H9 (cell line): ENCODE results near the gene GALR3. TPM values are rescaled to one million over a fixed set of nuclear protein-coding genes. Genes with fewer than 3 reads are reported as not detected.

Experiments used
- DNase-seq: peaks from one replicate; pipeline ENCODE4 v3.0.0-alpha.2; 2017
- H2AFZ ChIP-seq: one replicate; pipeline ENCODE4 v1.6.1; 2013; ENCODE audit warnings: mild to moderate bottlenecking, low read length, control low read depth, moderate library complexity
- H2AK5ac ChIP-seq: 2 replicates; pipeline ENCODE4 v1.6.1; 2013; ENCODE audit warnings: low read length, control low read depth, mixed read lengths; ENCODE audit not compliant: insufficient read length
- H2BK120ac ChIP-seq: one replicate; pipeline ENCODE4 v1.6.1; 2013; ENCODE audit warnings: low read depth, mild to moderate bottlenecking, low read length, control low read depth, inconsistent platforms; ENCODE audit not compliant: poor library complexity, severe bottlenecking
- H2BK12ac ChIP-seq: 2 replicates; pipeline ENCODE4 v1.6.1; 2013; ENCODE audit warnings: low read length, control low read depth, mixed read lengths, low read depth; ENCODE audit not compliant: insufficient read length
- H2BK15ac ChIP-seq: 2 replicates; pipeline ENCODE4 v1.6.1; 2013; ENCODE audit warnings: low read depth, low read length, control low read depth
- H2BK20ac ChIP-seq: one replicate; pipeline ENCODE4 v1.6.1; 2013; ENCODE audit warnings: low read depth, mild to moderate bottlenecking, low read length, control low read depth, inconsistent platforms; ENCODE audit not compliant: poor library complexity, severe bottlenecking
- H2BK5ac ChIP-seq: 2 replicates; pipeline ENCODE4 v1.6.1; 2013; ENCODE audit warnings: low read length, control low read depth, mixed read lengths; ENCODE audit not compliant: insufficient read length
- H3K14ac ChIP-seq: 2 replicates; pipeline ENCODE4 v1.6.1; 2013; ENCODE audit warnings: low read length, control low read depth; ENCODE audit not compliant: insufficient read depth
- H3K18ac ChIP-seq: 2 replicates; pipeline ENCODE4 v1.6.1; 2013; ENCODE audit warnings: low read depth, mild to moderate bottlenecking, mixed read lengths, low read length, control low read depth; ENCODE audit not compliant: insufficient read length
- H3K23ac ChIP-seq: 2 replicates; pipeline ENCODE4 v1.6.1; 2013; ENCODE audit warnings: low read length, control low read depth, mixed read lengths, low read depth; ENCODE audit not compliant: insufficient read length
- H3K23me2 ChIP-seq: 2 replicates; pipeline ENCODE4 v1.6.1; 2013; ENCODE audit warnings: low read depth, mild to moderate bottlenecking, mixed read lengths, low read length, control low read depth; ENCODE audit not compliant: insufficient read length, poor library complexity, severe bottlenecking
- H3K27ac ChIP-seq: 2 replicates; pipeline ENCODE4 v1.5.1; 2013; ENCODE audit warnings: low read length, control low read depth, mixed read lengths, low read depth; ENCODE audit not compliant: insufficient read length
- H3K27me3 ChIP-seq: 2 replicates; pipeline ENCODE4 v1.6.1; 2013; ENCODE audit warnings: low read length, control low read depth, inconsistent platforms; ENCODE audit not compliant: insufficient read depth
- H3K4ac ChIP-seq: 2 replicates; pipeline ENCODE4 v1.6.1; 2013; ENCODE audit warnings: low read depth, mild to moderate bottlenecking, control low read depth, inconsistent platforms, low read length, moderate library complexity
- H3K4me1 ChIP-seq: 2 replicates; pipeline ENCODE4 v1.6.1; 2013; ENCODE audit warnings: low read length, control low read depth, inconsistent platforms; ENCODE audit not compliant: insufficient read depth
- H3K4me2 ChIP-seq: 2 replicates; pipeline ENCODE4 v1.6.1; 2013; ENCODE audit warnings: low read length, control low read depth, mixed read lengths; ENCODE audit not compliant: insufficient read length, insufficient read depth
- H3K56ac ChIP-seq: 2 replicates; pipeline ENCODE4 v1.6.1; 2013; ENCODE audit warnings: low read depth, mild to moderate bottlenecking, mixed read lengths, low read length, control low read depth; ENCODE audit not compliant: insufficient read length
- H3K79me1 ChIP-seq: 2 replicates; pipeline ENCODE4 v1.6.1; 2013; ENCODE audit warnings: low read depth, mild to moderate bottlenecking, moderate library complexity, low read length, control low read depth, inconsistent platforms; ENCODE audit not compliant: insufficient read depth, poor library complexity, severe bottlenecking
- H3K79me2 ChIP-seq: 2 replicates; pipeline ENCODE4 v1.6.1; 2013; ENCODE audit warnings: low read length, control low read depth, inconsistent platforms; ENCODE audit not compliant: insufficient read depth
- H3K9ac ChIP-seq: 2 replicates; pipeline ENCODE4 v1.6.1; 2013; ENCODE audit warnings: low read length, control low read depth, mixed read lengths; ENCODE audit not compliant: insufficient read length; ENCODE audit errors: extremely low read depth
- H3K9me3 ChIP-seq: one replicate; pipeline ENCODE4 v1.6.1; 2013; ENCODE audit warnings: low read depth, low read length, inconsistent platforms; ENCODE audit not compliant: control insufficient read depth
- H3T11ph ChIP-seq: one replicate; pipeline ENCODE4 v1.6.1; 2013; ENCODE audit warnings: mild to moderate bottlenecking, low read length, control low read depth, inconsistent platforms
- H4K20me1 ChIP-seq: one replicate; pipeline ENCODE4 v1.6.1; 2013; ENCODE audit not compliant: control insufficient read depth, insufficient read length, insufficient read depth
- H4K5ac ChIP-seq: 2 replicates; pipeline ENCODE4 v1.6.1; 2013; ENCODE audit warnings: low read depth, mild to moderate bottlenecking, mixed read lengths, low read length, control low read depth; ENCODE audit not compliant: insufficient read length
- H4K8ac ChIP-seq: replicated peaks from 2 replicates; pipeline ENCODE4 v1.6.1; 2013; ENCODE audit warnings: low read length, control low read depth, mixed read lengths, low read depth; ENCODE audit not compliant: insufficient read length
- H4K91ac ChIP-seq: 2 replicates; pipeline ENCODE4 v1.6.1; 2013; ENCODE audit warnings: low read depth, mild to moderate bottlenecking, moderate library complexity, mixed read lengths, low read length, control low read depth; ENCODE audit not compliant: insufficient read length
- H3K27ac Mint-ChIP-seq, 3 experiments: 2 replicates in 2 of 3; 3 replicates in 1 of 3; pipeline ENCODE4 v1.8.0; 2020 to 2021; ENCODE audit warnings: mixed read lengths in 3 of 3, mild to moderate bottlenecking in 1 of 3, moderate library complexity in 1 of 3
- H3K27me3 Mint-ChIP-seq: 2 replicates; pipeline ENCODE4 v1.8.0; 2021; ENCODE audit warnings: low read depth, mild to moderate bottlenecking, moderate library complexity, mixed read lengths
- H3K36me3 Mint-ChIP-seq, 3 experiments: 2 replicates in 2 of 3; 3 replicates in 1 of 3; pipeline ENCODE4 v1.8.0; 2020 to 2021; ENCODE audit warnings: low read depth in 3 of 3, mixed read lengths in 3 of 3; ENCODE audit not compliant: insufficient read depth in 1 of 3
- H3K4me1 Mint-ChIP-seq, 2 experiments: 2 replicates each; pipeline ENCODE4 v1.8.0; 2020; ENCODE audit warnings: mixed read lengths in 2 of 2
- H3K4me3 Mint-ChIP-seq, 2 experiments: 2 replicates in 1 of 2; 3 replicates in 1 of 2; pipeline ENCODE4 v1.8.0; 2020 to 2021; ENCODE audit warnings: mild to moderate bottlenecking in 2 of 2, mixed read lengths in 2 of 2, moderate library complexity in 1 of 2
- H3K9me3 Mint-ChIP-seq, 2 experiments: 2 replicates in 1 of 2; 3 replicates in 1 of 2; pipeline ENCODE4 v1.8.0; 2020; ENCODE audit warnings: mild to moderate bottlenecking in 2 of 2, mixed read lengths in 2 of 2, moderate library complexity in 1 of 2
- CTCF ChIP-seq: fragments of 200-600 bp; sonication (generic); conservative IDR thresholded peaks from 3 replicates; pipeline ENCODE4 v1.8.0; 2021; ENCODE audit warnings: antibody characterized with exemption, mild to moderate bottlenecking
- WGBS: extraction: QIAGEN DNeasy Blood & Tissue Kit; methylation state at CpG from one replicate; pipeline ENCODE4 v1.1.7; 2013; ENCODE audit warnings: missing lambda C conversion rate, low lambda C conversion rate, mixed read lengths; ENCODE audit not compliant: insufficient read length; ENCODE audit errors: extremely low coverage; 5-methylcytosine and 5-hydroxymethylcytosine counted together
- total RNA-seq: library from RNA; stranded (reverse); gene quantifications from 2 replicates; pipeline ENCODE4 v1.2.1, GENCODE V29; 2021

The GALR3 gene
- total RNA-seq, 1 experiment from 2014 or later: 0.59 TPM

GRCh38 chr22:37830093-37830842, 7.1 kb downstream of the GALR3 start:
- Histone ChIP-seq H4K5ac (no peak overlapping the region), H3K4me2 (no peak overlapping the region)

More at GRCh38 chr22:37830093-37830842, 7.1 kb downstream of the GALR3 start:
- Histone ChIP-seq H4K20me1 (no peaks in the 10 kb centered on the region), H3K79me1 (no peaks in the 10 kb centered on the region), H2BK5ac (no peak overlapping the region), H3K79me2 (no peaks in the 10 kb centered on the region), H3K4ac (no peak overlapping the region), H3K9ac (no peak overlapping the region), H2BK120ac (no peak overlapping the region), H4K91ac (no peak overlapping the region), H2BK12ac (no peak overlapping the region), H3K9me3 (no peaks in the 10 kb centered on the region), H3K23ac (no peak overlapping the region), H3K27me3 (no peaks in the 10 kb centered on the region; the same call in 1 of the 2 replicates), H3K56ac (no peak overlapping the region), H3K18ac (no peak overlapping the region), H3K14ac (no peak overlapping the region), H3K4me1 (no peaks in the 10 kb centered on the region), H4K8ac (no peak overlapping the region), H2AK5ac (no peak overlapping the region), H3T11ph (no peak overlapping the region), H3K23me2 (no peaks in the 10 kb centered on the region), H2BK15ac (no peak overlapping the region), H3K27ac (no peak overlapping the region), H2BK20ac (no peak overlapping the region), H2AFZ (no peak overlapping the region)
- H3K4me3 Mint-ChIP-seq: no peak overlapping the region
- H3K36me3 Mint-ChIP-seq: peaks cover 6 to 33% (median 28%) of the 10 kb centered on the region in 3 experiments; a peak in 5 of 7 replicates
- no CpG with 5 or more reads among the region's 14 CpGs for WGBS
- no peaks in the 10 kb centered on the region for H3K9me3 Mint-ChIP-seq
- H3K27me3 Mint-ChIP-seq: peaks cover 10% of the 10 kb centered on the region
- no peaks in the 10 kb centered on the region for H3K4me1 Mint-ChIP-seq
- H3K27ac Mint-ChIP-seq: no peak overlapping the region; a peak in 3 of 7 replicates
- TF ChIP-seq CTCF: no peak
- no peak for DNase-seq
